Panc1 (cell line): ENCODE data around the gene PLA2G5.

ENCODE experiments used
- CTCF ChIP-seq: fragments of 450-650 bp; IDR thresholded peaks from 2 replicates; pipeline ENCODE4 v1.5.1; 2017; ENCODE audit warnings: mild to moderate bottlenecking
- POLR2AphosphoS5 ChIP-seq: IDR thresholded peaks from 2 replicates; pipeline ENCODE4 v1.6.1; 2012; ENCODE audit warnings: mild to moderate bottlenecking, low read depth, low read length, moderate library complexity
- TCF7L2 ChIP-seq: IDR thresholded peaks from 2 replicates; pipeline ENCODE4 v1.6.1; 2011; ENCODE audit warnings: mild to moderate bottlenecking, low read depth, low read length, inconsistent platforms

- TF ChIP-seq CTCF = no peak
- TF ChIP-seq POLR2AphosphoS5 = no peak
- no peak for TF ChIP-seq TCF7L2
Measured at GRCh38 chr1:20032425-20032824, 37.6 kb upstream of the PLA2G5 start.
